ENCODE data around the gene PPWD1.

GRCh38 chr5:65611524-65611923 lies 48.4 kb downstream of the PPWD1 start:
- TF ChIP-seq POLR2A (IDR thresholded peaks at IDR 0.05; ENCODE audit: low read depth, low read length): no peak
- no peak for TF ChIP-seq TAF1 (IDR thresholded peaks at IDR 0.05; ENCODE audit: borderline replicate concordance, low read depth, low read length)
- no peak for TF ChIP-seq POLR2AphosphoS5 (IDR thresholded peaks at IDR 0.05; ENCODE audit: low read depth, low read length)
